Measurements from ENCODE around the gene PPFIA1.

PPFIA1 gene

GRCh38 chr11:70246196-70246595 lies 24.3 kb upstream of the PPFIA1 start:
- no peak for TF ChIP-seq REST (IDR thresholded peaks at IDR 0.05; ENCODE audit: insufficient replicate concordance, low read depth)
- no peak for TF ChIP-seq CTCF (IDR thresholded peaks at IDR 0.05; ENCODE audit: insufficient read depth, low read length)
- TF ChIP-seq POLR2AphosphoS5 (IDR thresholded peaks at IDR 0.05; ENCODE audit: low read depth), result no peak
- TF ChIP-seq GABPA (IDR thresholded peaks at IDR 0.05; ENCODE audit: low read depth), result no peak
- no peak for TF ChIP-seq SPI1 (IDR thresholded peaks at IDR 0.05; ENCODE audit: borderline replicate concordance, low read depth)
- H3K27me3 ChIP-seq (ENCODE audit: insufficient read depth, poor library complexity, severe bottlenecking), result no peaks in the 10 kb centered on the region
- no peak for DNase-seq (ENCODE audit: low read depth in 1 of 2, low spot score in 1 of 2)
- H3K4me3 ChIP-seq (replicated peaks; ENCODE audit: insufficient read depth, low read length), result no peak overlapping the region
- no peak overlapping the region for H3K27ac ChIP-seq (replicated peaks)

- Histone ChIP-seq H3K4me3 (replicated peaks; ENCODE audit: insufficient read depth, low read length) (no peak overlapping the region), H3K27me3 (ENCODE audit: insufficient read depth, poor library complexity, severe bottlenecking) (no peaks in the 10 kb centered on the region), H3K27ac (replicated peaks) (no peak overlapping the region)
- peak; percentile 35 to 38 for DNase-seq (ENCODE audit: low read depth in 1 of 2, low spot score in 1 of 2)
- TF ChIP-seq GABPA (IDR thresholded peaks at IDR 0.05; ENCODE audit: low read depth), result no peak
- TF ChIP-seq SPI1 (IDR thresholded peaks at IDR 0.05; ENCODE audit: borderline replicate concordance, low read depth), result peak; percentile 75; the same call in 1 of the 2 replicates
Measured at GRCh38 chr11:70247042-70247709, 23.3 kb upstream of the PPFIA1 start.

- Histone ChIP-seq H3K4me3 (replicated peaks; ENCODE audit: insufficient read depth, low read length) (no peak overlapping the region), H3K27ac (replicated peaks) (no peak overlapping the region), H3K27me3 (ENCODE audit: insufficient read depth, poor library complexity, severe bottlenecking) (no peaks in the 10 kb centered on the region)
- no peak for TF ChIP-seq CTCF (IDR thresholded peaks at IDR 0.05; ENCODE audit: insufficient read depth, low read length)
- no peak for TF ChIP-seq GABPA (IDR thresholded peaks at IDR 0.05; ENCODE audit: low read depth)
- TF ChIP-seq POLR2AphosphoS5 (IDR thresholded peaks at IDR 0.05; ENCODE audit: low read depth), result no peak
- no peak for TF ChIP-seq REST (IDR thresholded peaks at IDR 0.05; ENCODE audit: insufficient replicate concordance, low read depth)
- no peak for TF ChIP-seq SPI1 (IDR thresholded peaks at IDR 0.05; ENCODE audit: borderline replicate concordance, low read depth)
- no peak for DNase-seq (ENCODE audit: low read depth in 1 of 2, low spot score in 1 of 2)
Measured at GRCh38 chr11:70247710-70248072, 22.8 kb upstream of the PPFIA1 start.

DNA sequence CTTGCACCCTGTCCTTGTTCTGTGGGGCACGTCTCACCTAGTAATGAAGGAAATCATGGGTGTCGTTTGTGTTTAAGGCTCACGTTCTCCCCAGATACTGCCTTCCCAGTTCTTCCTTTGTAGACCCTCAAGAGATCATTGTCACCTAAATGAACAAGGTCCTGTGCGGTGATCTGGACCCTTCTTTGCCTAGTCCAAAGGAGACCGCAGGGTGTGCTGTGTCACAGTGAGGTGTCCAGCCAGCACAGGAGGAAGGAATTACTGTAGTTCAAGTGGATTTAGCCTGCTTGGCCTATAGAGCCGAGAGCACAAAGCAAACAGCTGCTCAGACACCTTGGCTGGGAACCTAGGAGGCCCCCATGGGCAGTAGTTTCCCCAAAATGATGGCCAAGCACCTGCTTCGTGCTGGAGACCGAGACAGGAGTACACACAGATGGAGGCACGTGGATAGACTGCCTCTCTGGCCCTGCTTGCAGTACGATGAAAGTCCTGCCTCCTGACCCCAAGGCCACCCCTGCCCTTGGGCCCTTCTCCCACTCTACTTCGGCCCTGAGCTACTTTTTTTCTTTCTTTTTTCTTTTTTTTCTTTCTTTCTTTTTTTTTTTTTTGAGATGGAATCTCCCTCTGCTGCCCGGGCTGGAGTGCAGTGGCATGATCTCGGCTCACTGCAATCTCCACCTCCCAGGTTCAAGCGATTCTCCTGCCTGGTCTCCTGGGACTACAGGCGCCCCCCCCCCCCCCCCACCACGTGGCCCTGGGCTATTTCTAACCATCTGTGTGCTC lies 19.4 kb upstream of the PPFIA1 start:
- TF ChIP-seq REST (IDR thresholded peaks at IDR 0.05; ENCODE audit: insufficient replicate concordance, low read depth) (no peak), POLR2AphosphoS5 (IDR thresholded peaks at IDR 0.05; ENCODE audit: low read depth) (no peak), CTCF (IDR thresholded peaks at IDR 0.05; ENCODE audit: insufficient read depth, low read length) (no peak), SPI1 (IDR thresholded peaks at IDR 0.05; ENCODE audit: borderline replicate concordance, low read depth) (no peak), GABPA (IDR thresholded peaks at IDR 0.05; ENCODE audit: low read depth) (no peak)
- Histone ChIP-seq H3K27ac (replicated peaks) (no peak overlapping the region), H3K4me3 (replicated peaks; ENCODE audit: insufficient read depth, low read length) (no peak overlapping the region), H3K27me3 (ENCODE audit: insufficient read depth, poor library complexity, severe bottlenecking) (no peaks in the 10 kb centered on the region)
- no peak for DNase-seq (ENCODE audit: low read depth in 1 of 2, low spot score in 1 of 2)

Measured in HL-60 (cell line).